Keratinocyte (primary cell): ENCODE measurements around the gene FLAD1. TPM values are rescaled to one million over a fixed set of nuclear protein-coding genes. Genes with fewer than 3 reads are reported as not detected.

Source experiments
- DNase-seq: peaks from one replicate; pipeline ENCODE4 v3.0.0-alpha.2; 2011; ENCODE audit warnings: low read depth, missing footprints, low spot score
- FAIRE-seq: peaks from 2 replicates; lab custom pipeline; 2011; peaks lifted over from hg19 to GRCh38; lab: Jason Lieb, UNC
- H2AFZ ChIP-seq: 2 replicates; pipeline ENCODE4 v1.6.0; 2012; ENCODE audit warnings: low read length, control low read depth, inconsistent platforms; ENCODE audit not compliant: control insufficient read depth
- H3K27ac ChIP-seq: 2 replicates; pipeline ENCODE4 v1.5.1; 2011; ENCODE audit warnings: low read length; ENCODE audit not compliant: control insufficient read depth, insufficient read depth
- H3K27me3 ChIP-seq: 3 replicates; pipeline ENCODE4 v1.6.0; 2011; ENCODE audit warnings: low read length; ENCODE audit not compliant: control insufficient read depth, insufficient read depth; ENCODE audit errors: extremely low read depth
- H3K36me3 ChIP-seq, 2 experiments: 2 replicates in 1 of 2; 3 replicates in 1 of 2; pipeline ENCODE4 v1.5.1; 2011; ENCODE audit warnings: low read length in 2 of 2, mild to moderate bottlenecking in 1 of 2; ENCODE audit not compliant: control insufficient read depth in 2 of 2, insufficient read depth in 2 of 2; ENCODE audit errors: extremely low read depth in 1 of 2
- H3K4me1 ChIP-seq: 3 replicates; pipeline ENCODE4 v1.5.1; 2011; ENCODE audit warnings: low read length; ENCODE audit not compliant: control insufficient read depth, insufficient read depth; ENCODE audit errors: extremely low read depth
- H3K4me2 ChIP-seq: 3 replicates; pipeline ENCODE4 v1.6.0; 2011; ENCODE audit warnings: low read depth, low read length; ENCODE audit not compliant: control insufficient read depth, insufficient read depth; ENCODE audit errors: extremely low read depth
- H3K4me3 ChIP-seq, 3 experiments: fragments of 200-600 bp in 1 of 3; sonication (generic) in 1 of 3; 2 replicates in 2 of 3; 3 replicates in 1 of 3; pipeline ENCODE4 v1.5.1; 2011 to 2016; ENCODE audit warnings: low read length in 3 of 3, mild to moderate bottlenecking in 3 of 3, control low read depth in 2 of 3, inconsistent platforms in 1 of 3, low read depth in 1 of 3, mixed read lengths in 1 of 3, mixed run types in 1 of 3, moderate library complexity in 1 of 3; ENCODE audit not compliant: control insufficient read depth in 2 of 3, insufficient read depth in 2 of 3; ENCODE audit errors: extremely low read depth in 1 of 3
- H3K79me2 ChIP-seq: 2 replicates; pipeline ENCODE4 v1.6.0; 2012; ENCODE audit warnings: low read length; ENCODE audit not compliant: control insufficient read depth, insufficient read depth
- H3K9ac ChIP-seq: 3 replicates; pipeline ENCODE4 v1.6.0; 2011; ENCODE audit warnings: low read length; ENCODE audit not compliant: control insufficient read depth, insufficient read depth; ENCODE audit errors: extremely low read depth
- H3K9me1 ChIP-seq: 3 replicates; pipeline ENCODE4 v1.6.0; 2011; ENCODE audit warnings: low read length; ENCODE audit not compliant: control insufficient read depth, insufficient read depth; ENCODE audit errors: extremely low read depth
- H3K9me3 ChIP-seq: 2 replicates; pipeline ENCODE4 v1.5.1; 2012; ENCODE audit warnings: low read depth, low read length; ENCODE audit not compliant: control insufficient read depth
- H4K20me1 ChIP-seq: 3 replicates; pipeline ENCODE4 v1.6.0; 2011; ENCODE audit warnings: low read length; ENCODE audit not compliant: control insufficient read depth, insufficient read depth; ENCODE audit errors: extremely low read depth
- CTCF ChIP-seq, 3 experiments: IDR thresholded peaks in 1 of 3; conservative IDR thresholded peaks in 1 of 3; optimal IDR thresholded peaks in 1 of 3; 2 replicates in 2 of 3; 3 replicates in 1 of 3; pipeline versions ENCODE3 to v1.5.1; 2011; ENCODE audit warnings: low read length in 3 of 3, mild to moderate bottlenecking in 3 of 3, moderate library complexity in 2 of 3, control low read depth in 1 of 3, inconsistent platforms in 1 of 3; ENCODE audit not compliant: insufficient read depth in 2 of 3; ENCODE audit errors: extremely low read depth in 1 of 3
- EZH2 ChIP-seq: IDR thresholded peaks from one replicate; pipeline ENCODE4 v1.6.1; 2012; ENCODE audit warnings: inconsistent platforms, mild to moderate bottlenecking, low read length, moderate library complexity
- dilution Hi-C: fragments of 300-500 bp; cut with MboI; formaldehyde crosslinking; loops from one replicate; pipeline ENCODE4 v1.7.0; 2020; ENCODE audit warnings: low sequenced_read_pairs; ENCODE audit not compliant: extremely low pct_ligation_motif_present
- polyA plus RNA-seq, 5 experiments: library from polyadenylated mRNA; depleted of rRNA in 3 of 5; stranded (reverse) in 3 of 5; stranded (forward) in 1 of 5; unstranded in 1 of 5; fragments of >200 nt; gene quantifications; 1 replicate in 1 of 5; 2 replicates in 3 of 5; 3 replicates in 1 of 5; pipeline versions ENCODE4 v1.2.1 to v1.2.3, GENCODE V29; 2011 to 2012; ENCODE audit warnings: missing spikeins in 2 of 5, low read depth in 1 of 5, low replicate concordance in 1 of 5

Gene FLAD1
- polyA plus RNA-seq, 1 donor (not counting 4 experiments of a cell fraction or from before 2014, with no cell fraction given), result 51.4 TPM

DNA sequence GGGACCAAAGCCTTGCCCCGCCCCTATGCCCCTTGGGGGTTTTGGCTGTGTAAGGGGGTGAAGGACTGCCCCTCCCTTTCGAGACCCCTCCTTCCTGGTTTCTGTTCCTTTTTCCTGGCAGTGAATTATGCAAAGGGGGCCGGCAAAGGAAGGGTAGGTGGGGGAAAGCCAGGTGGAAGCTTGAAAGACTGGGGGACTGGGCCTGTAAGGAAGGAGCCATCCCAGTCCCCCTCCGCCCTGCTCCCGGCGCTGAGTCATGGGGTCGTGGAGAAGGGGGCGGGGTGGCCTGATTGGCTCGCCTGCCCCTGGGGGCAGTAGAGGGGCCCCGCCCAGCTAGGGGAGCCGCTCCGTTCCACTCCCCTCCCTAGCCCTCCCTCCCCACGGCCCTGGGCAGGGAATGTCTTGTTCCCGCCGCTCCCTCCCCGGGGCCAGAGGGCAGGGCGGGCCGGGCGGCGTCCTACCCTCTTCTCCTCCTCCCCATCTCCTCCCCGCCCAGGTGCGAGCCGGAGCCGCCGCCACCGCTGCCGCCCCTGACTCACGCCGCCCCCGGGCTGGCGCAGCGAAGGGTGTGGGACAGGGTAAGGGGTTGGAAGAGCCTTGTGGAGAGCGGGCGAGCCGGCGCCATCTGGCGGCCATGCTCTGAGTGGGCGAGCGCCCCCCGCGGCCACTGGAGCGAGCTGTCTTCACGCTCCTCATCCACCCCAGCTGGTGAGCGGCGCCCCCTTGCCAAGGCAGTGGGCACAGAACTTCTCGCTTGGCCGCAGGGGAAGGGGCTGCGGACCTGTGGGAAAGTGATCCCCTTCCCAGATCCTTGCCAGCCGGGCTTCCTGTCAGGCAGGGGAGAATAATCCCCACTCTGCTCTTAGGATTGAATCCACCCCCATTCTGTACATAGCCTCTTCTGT lies 34.1 kb downstream of the FLAD1 start:
- Histone ChIP-seq H3K27ac (peak overlapping the region; percentile 69), H3K27me3 (no peaks in the 10 kb centered on the region), H3K36me3 (peaks cover 30 to 40% of the 10 kb centered on the region in 2 experiments), H3K4me1 (peaks cover 44% of the 10 kb centered on the region), H3K9ac (peak overlapping the region; percentile 54), H3K9me3 (no peaks in the 10 kb centered on the region), H4K20me1 (peaks cover 6% of the 10 kb centered on the region), H2AFZ (peak overlapping the region; percentile 8), H3K4me2 (peak overlapping the region; percentile 74), H3K79me2 (peaks cover 7% of the 10 kb centered on the region), H3K9me1 (no peaks in the 10 kb centered on the region), H3K4me3 (peak overlapping the region in 1 of 3 experiments; percentile 26)
- FAIRE-seq, result peak; percentile 13
- no peak for TF ChIP-seq EZH2
- TF ChIP-seq CTCF (optimal IDR thresholded peaks at IDR 0.05 in 1 of 3, IDR thresholded peaks at IDR 0.05 in 1 of 3, conservative IDR thresholded peaks at IDR 0.05 in 1 of 3; ENCODE audit: extremely low read depth in 1 of 3, insufficient read depth in 2 of 3, low read length in 3 of 3), result peak in 2 of 3 experiments; percentile 96 to 100
- dilution Hi-C loops, result no loop called here
- DNase-seq, result peak; percentile 88

DNA sequence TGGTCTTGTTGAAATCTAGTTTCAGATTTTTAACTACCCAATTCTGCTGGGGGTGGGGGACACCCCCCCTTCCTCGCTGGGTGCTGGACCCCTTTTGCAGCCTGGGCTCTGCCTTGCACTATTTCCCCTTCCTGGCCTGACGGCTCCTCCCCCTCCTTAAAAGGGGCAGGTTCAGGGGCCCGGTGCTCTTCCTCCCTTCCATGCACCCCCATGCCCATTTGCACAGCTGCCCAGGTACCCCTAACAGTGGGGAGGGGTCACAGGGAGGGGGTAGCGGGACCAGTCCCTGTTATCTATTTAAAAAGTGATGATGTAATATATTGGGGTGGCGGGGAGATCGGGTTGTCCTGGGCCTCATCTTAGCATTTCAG lies 34.8 kb downstream of the FLAD1 start:
- dilution Hi-C loops, result no loop called here

More for the DNA sequence above, 34.8 kb downstream of the FLAD1 start:
- Histone ChIP-seq H2AFZ (peak overlapping the region; percentile 8), H3K9me1 (no peaks in the 10 kb centered on the region), H3K4me2 (peak overlapping the region; percentile 74), H3K36me3 (peaks cover 27 to 37% of the 10 kb centered on the region in 2 experiments), H3K9ac (peak overlapping the region; percentile 54), H3K4me1 (peaks cover 44% of the 10 kb centered on the region), H3K79me2 (peaks cover 5% of the 10 kb centered on the region), H3K4me3 (peak overlapping the region in 1 of 3 experiments; percentile 26), H3K27ac (peak overlapping the region; percentile 56), H3K27me3 (no peaks in the 10 kb centered on the region), H3K9me3 (no peaks in the 10 kb centered on the region), H4K20me1 (peaks cover 4% of the 10 kb centered on the region)
- no peak for DNase-seq
- FAIRE-seq, result no peak
- no peak for TF ChIP-seq EZH2
